ENCODE results near the gene S1PR2.

GRCh38 chr19:10203686-10204085 lies 27.4 kb downstream of the S1PR2 start:
- TF ChIP-seq CTCF (IDR thresholded peaks at IDR 0.05) (no peak), POLR2A (IDR thresholded peaks at IDR 0.05) (no peak)

Data from esophagus squamous epithelium (tissue), 4 donors.